GM18861 (cell line): ENCODE data around the gene AUTS2.

ENCODE experiments used
- ATAC-seq: cut with Tn5 transposase; IDR thresholded peaks from one replicate; pipeline ENCODE4 v1.9.1; 2021; ENCODE audit not compliant: unreplicated experiment

AUTS2 gene

GRCh38 chr7:69654849-69655707 lies 56.8 kb downstream of the AUTS2 start:
- ATAC-seq: no peak

DNA sequence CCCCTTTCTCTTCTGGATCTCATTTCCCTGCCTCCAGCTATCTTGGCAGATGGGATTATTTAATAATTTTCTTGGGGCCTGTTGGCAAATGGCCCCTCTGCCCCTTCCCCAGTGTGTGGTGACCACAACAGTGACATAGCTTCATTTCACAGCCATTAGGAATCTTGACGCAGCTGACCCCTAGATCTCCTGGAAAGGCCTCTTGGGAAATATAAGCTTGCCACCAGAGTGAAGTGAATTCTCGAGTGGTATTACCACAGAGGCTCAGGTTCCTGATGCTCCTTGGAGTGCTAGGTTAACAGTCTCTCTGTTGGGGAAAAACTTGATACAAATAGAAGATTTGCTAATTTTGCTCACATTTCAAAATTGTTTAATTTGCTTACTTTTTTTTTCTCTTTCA lies 57.8 kb downstream of the AUTS2 start:
- ATAC-seq: no peak

- ATAC-seq: no peak
Measured at GRCh38 chr7:69656890-69657289, 58.6 kb downstream of the AUTS2 start.

DNA sequence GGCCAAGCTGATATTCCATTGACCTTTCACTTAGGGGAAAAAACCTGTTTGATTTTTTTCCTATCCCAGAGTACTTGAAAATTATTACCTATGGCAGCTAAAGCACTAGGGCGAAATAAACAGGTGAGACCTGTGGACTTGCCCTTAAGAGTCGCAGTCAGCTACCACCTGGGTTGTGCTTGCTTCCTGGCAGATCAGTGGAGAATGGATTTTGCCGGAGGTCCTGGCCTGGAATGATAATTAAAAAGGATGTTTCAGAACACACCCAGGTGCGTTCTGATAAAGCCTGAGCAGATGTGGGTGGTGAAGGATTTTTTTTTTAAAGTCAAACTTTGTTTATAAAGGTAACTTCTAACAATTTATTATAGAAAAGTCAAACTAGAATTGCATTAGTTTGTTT lies 59.1 kb downstream of the AUTS2 start:
- no peak for ATAC-seq

GRCh38 chr7:69657985-69658384 lies 59.7 kb downstream of the AUTS2 start:
- ATAC-seq: no peak

GRCh38 chr7:69659983-69660382 lies 61.7 kb downstream of the AUTS2 start:
- ATAC-seq: no peak

DNA sequence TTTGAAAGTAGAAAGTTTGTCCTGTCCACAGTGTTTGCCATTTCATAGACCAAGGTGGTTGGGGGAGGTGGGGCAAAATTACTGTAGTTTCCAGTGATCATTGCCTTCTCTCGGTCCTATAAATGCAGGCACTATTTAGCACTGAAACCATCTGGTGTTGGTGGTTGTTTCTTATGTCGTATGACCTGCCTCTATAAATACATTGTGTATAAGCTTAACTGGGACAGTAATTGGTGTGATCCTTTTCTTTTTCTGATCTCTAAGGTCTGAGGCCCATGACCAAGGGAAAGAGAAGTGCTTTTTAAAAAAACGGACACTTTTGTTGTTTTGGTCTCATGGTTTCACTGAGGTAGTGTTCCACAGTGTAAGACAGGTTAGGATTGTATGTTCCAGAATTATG lies 63.1 kb downstream of the AUTS2 start:
- ATAC-seq: no peak

- ATAC-seq: peak; percentile 84
Measured at GRCh38 chr7:69663911-69664832, 65.9 kb downstream of the AUTS2 start.

GRCh38 chr7:69665369-69665768 lies 67.1 kb downstream of the AUTS2 start:
- no peak for ATAC-seq

- no peak for ATAC-seq
Measured at GRCh38 chr7:69668339-69668870, 70.1 kb downstream of the AUTS2 start.

- ATAC-seq: no peak
Measured at GRCh38 chr7:69670701-69671100, 72.4 kb downstream of the AUTS2 start.

DNA sequence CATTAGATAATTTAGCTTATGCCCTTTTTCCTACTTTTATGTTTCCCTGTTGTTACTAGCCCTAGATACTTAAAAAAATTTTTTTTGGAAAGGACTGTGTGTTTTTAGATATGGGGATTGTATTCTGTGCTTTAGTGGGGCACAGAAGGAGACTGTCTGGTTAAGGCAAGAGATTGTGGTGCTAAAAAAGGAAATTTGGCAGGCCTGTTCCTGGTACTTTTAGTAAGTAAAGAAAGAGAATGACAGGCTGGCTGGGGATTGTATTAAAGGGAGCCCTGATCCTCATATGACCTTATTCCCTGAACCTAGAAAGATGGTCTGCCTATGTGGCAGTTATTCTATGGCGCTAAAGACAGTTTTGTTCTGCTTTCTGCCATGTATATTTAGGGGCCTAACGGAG lies 74.8 kb downstream of the AUTS2 start:
- no peak for ATAC-seq

GRCh38 chr7:69674701-69675182 lies 76.5 kb downstream of the AUTS2 start:
- peak; percentile 89 for ATAC-seq

DNA sequence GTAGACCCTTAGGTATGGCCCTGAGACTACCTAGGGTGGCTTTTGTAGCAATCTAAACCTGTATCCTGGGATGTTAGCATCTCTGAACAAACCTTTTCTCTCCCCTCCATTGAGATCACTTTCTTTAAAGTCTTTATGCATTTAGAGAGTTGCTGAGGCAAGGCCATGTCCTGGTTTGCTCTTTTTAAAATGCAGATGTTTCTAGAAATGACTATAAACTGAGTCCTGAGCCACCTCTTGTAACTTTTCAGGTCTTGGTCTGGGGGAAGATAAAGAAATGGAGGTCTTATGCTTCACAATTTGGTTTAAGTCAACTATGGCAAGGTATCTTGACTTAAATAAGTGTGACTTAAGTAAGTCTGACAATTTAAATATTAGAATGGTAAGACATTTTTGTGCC lies 78.0 kb downstream of the AUTS2 start:
- no peak for ATAC-seq

GRCh38 chr7:69677054-69677852 lies 79.0 kb downstream of the AUTS2 start:
- no peak for ATAC-seq

- ATAC-seq: no peak
Measured at GRCh38 chr7:69677881-69678493, 79.7 kb downstream of the AUTS2 start.

GRCh38 chr7:69678494-69679187 lies 80.4 kb downstream of the AUTS2 start:
- ATAC-seq: no peak

DNA sequence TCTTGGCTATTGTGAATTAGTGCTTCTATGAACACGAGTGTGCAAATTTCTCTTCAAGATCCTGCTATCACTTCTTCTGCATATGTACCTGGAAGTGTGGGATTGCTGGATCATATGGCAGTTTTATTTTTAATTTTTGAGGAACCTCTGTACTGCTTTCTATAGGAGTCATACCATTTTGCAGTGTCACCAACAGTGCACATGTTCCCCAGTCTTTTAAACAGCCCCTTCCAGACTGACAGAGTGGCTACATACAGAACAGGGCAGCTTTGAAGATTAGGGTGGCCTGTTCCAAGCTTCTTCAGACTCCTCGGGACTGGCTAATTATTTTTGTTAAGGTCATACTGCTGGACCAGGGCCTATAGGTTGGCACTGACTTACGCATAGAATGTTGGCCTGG lies 82.9 kb downstream of the AUTS2 start:
- ATAC-seq: no peak

DNA sequence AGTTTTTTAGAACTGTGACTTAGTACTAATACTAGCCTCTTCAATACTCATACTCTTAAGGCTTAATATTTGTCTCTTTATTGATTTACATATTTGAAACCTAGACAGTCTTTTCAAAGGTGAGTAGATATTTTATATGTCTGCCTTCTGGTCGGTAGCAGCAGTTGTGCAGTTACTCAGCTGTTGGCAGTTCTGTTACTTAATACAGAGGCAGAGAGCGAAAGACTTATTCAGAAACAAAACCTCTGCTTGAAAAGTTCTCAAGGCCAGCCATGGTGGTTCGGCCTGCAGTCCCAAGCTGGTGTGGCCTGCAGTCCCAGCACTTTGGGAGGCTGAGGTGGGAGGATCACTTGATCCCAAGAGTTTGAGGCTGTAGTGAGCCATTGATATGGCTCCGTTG lies 84.2 kb downstream of the AUTS2 start:
- ATAC-seq: no peak

GRCh38 chr7:69683002-69683401 lies 84.7 kb downstream of the AUTS2 start:
- ATAC-seq: no peak
